H54 (cell line): ENCODE results near the gene SHCBP1L.

Source experiments
- DNase-seq: peaks from one replicate; pipeline ENCODE4 v3.0.0; 2011; ENCODE audit warnings: low spot score, mixed read lengths; ENCODE audit not compliant: insufficient read length
- FAIRE-seq: peaks from 3 replicates; lab custom pipeline; 2011; peaks lifted over from hg19 to GRCh38; lab: Jason Lieb, UNC
- POLR2A ChIP-seq: IDR thresholded peaks from 2 replicates; pipeline ENCODE4 v1.6.1; 2011; ENCODE audit warnings: low read depth, mild to moderate bottlenecking, low read length

The SHCBP1L gene

GRCh38 chr1:182851825-182852224, 101.1 kb downstream of the SHCBP1L start:
- no peak for TF ChIP-seq POLR2A
- no peak for FAIRE-seq
- no peak for DNase-seq

GRCh38 chr1:182850319-182850718, 102.6 kb downstream of the SHCBP1L start:
- no peak for TF ChIP-seq POLR2A
- FAIRE-seq (no peak), DNase-seq (no peak)
